HG03095 (cell line): ENCODE measurements around the gene TUBA4B.

Source experiments
- ATAC-seq: cut with Tn5 transposase; IDR thresholded peaks from one replicate; pipeline ENCODE4 v1.9.1; 2021; ENCODE audit warnings: moderate library complexity; ENCODE audit not compliant: unreplicated experiment

The TUBA4B gene

DNA sequence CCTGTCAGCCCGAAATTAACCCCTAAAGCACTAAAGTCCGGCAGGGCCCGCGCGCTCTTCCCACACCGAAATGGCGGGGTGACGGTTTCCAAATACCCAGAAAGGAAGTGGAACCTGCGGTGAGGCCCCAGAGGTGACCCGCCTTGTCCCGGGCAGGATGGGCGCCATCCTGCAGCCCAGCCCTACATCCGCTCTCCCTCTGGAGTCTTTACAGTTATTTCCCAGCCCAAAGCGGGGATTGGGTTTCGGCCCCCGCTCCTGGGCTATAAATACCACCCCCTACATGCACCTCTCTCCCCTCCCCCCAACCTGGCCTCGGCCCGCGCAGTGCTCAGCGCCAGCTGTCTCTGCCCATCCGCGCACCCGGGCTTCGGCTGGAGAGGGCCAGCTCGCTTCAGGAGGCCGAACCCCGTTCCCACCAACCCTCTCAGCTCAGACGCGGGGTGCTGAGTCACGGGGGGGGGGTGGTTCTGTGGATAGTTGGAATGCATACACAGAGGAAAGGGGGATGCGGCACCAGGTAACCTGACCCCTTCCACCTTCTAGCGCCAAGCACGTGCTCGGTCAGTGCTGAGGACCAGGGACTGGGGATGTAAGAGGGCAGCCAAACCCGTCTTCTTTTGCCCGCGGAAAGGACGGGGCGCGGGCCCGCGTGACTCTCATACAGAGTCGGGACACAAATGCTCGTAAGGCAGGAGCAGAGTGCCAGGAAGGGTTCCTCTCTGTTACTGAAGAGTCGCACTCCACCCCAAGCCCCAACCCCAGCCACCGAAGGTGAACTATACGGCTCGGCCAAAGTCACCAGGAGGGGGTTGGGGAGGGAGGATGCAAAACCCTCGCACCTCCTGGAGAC, at the start of gene TUBA4B:
Gene TUBA4B, plus strand, starts transcription at position 344 of the 853 bp plus-strand sequence. Its CDS starts 165 bp downstream, at position 509.
- ATAC-seq: peak; percentile 22

DNA sequence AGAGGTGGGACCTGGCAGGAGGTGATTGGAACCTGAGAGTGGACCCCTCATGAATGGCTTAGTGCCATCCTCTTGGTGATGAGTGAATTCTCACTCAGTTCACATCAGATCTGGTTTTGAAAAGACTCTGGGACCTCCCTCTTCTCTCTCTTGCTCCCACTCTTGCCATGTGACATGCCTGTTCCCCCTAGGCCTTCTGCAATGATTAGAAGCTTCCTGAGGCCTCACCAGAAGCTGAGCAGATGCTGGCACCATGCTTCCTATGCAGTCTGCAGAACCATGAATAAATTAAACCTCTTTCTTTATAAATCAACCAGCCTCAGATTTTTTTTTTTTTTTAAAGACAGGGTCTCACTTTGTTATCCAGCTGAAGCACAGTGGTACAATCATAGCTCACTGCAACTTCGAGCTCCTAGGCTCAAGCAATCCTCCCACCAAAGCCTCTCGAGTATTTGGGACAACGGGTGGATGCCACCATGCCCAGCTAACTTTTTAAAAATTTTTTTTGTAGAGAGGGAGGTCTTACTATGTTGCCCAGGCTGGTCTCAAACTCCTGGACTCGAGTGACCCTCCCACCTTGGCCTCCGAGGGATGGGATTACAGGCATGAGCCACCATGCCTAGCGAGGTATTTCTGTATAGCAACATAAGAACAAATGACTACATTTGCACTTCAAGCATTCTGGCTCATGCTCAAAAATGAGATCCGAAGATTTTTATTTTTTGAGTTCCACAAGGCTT, 48.4 kb upstream of the TUBA4B start:
- no peak for ATAC-seq

DNA sequence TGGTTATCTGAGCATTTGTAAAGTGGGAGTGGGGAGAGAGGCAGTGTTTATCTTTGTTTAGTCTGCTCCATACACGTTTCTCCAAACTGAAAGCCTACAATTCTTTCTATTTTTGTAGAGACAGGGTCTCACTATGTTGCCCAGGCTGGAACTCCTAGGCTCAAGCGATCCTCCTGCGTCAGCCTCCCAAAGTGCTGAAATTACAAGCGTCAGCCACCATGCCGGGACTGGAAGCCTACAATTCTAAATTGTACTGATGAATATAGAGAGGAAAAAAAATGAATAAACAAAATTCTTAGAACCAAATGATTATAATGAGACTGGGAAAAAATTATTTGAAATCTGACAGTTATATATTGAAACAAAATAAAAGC, 47.9 kb upstream of the TUBA4B start:
- no peak for ATAC-seq

DNA sequence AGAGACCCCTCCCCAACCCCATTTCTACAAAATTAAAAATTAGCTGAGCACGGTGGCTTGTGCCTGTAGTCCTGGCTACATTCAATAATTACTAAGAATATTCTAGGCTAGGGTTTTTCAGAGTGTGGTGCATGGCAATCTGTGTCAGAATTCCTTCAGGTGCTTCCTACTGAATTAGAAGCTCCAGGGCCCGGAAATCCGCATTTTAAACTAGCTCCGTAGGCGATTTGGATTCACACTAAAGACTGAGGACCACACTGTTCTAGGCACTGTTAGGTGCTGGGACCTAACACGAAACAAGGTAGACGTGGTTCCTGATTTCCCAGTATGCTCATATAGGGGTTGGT, 47.1 kb upstream of the TUBA4B start:
- peak; percentile 16 for ATAC-seq

DNA sequence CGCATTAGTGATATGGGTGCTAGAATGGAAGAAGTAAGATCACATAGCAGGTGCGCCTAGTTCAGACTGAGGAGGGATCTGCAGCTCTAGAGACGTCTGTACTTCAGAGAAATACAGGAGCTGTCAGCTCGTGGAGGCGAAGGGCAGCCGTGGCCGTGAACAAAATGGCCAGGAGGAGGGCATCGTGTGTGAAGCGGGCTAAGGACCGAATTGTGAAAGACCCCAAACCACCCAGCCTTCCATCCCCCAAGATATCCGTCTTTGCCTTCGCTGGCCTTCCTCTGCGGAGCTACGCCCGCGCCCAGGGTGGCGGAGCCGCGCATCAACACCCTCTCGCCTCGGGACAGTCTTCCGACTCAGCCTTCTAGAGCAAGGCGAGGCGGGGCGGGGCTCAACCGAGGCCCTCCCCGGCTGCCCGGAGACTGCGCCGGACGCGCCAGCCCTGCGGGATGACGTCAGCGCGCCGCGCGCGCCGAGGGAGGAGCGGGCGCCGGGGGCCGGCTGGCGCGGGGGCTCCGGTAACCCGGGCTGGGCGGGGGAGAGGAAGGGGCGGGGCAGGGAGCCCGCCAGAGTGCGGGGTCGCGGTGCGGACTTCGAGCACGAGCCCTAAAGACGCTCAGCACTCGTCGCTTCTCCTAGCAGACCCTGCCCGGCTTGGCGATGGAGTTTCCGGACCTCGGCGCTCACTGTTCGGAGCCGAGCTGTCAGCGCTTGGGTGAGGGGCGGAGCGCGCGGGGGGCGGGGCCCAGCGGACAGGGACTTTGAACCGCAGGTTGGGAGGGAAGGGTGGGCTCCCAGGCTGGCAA, 46.5 kb upstream of the TUBA4B start, which contains the start of gene ZFAND2B:
Gene ZFAND2B, plus strand, starts transcription at position 455 of the 806 bp plus-strand sequence. Its CDS starts 206 bp downstream, at position 661.
- peak; percentile 96 for ATAC-seq

DNA sequence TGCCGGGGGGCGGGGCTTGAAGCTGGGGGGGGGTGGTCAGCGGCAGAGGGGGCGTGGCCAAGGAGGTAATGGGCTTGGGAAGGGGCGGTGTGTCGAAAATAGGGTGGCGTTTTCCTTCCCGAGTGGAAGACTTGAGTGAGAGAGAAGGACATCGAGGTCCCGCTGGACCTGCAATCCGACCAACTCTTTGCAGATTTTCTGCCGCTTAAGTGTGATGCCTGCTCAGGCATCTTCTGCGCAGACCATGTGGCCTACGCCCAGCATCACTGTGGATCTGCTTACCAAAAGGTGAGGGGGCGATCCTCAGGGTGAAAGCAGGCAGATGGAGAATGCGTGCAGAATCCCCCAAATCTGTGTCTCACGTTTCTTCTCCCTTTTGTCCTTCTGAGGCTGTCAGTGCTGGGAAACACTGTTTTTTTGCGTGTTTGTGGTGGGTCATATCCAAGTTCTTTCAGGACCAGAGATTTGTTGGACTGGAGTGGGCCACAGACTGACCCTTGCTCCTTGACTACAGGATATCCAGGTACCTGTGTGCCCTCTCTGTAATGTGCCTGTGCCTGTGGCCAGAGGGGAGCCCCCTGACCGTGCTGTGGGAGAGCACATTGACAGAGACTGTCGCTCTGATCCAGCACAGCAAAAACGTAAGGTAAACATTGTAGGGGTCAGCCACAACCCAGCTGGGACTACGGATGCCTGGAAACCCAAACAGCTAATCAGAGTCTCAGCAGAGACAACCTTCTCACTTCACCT, 45.7 kb upstream of the TUBA4B start:
- ATAC-seq: no peak

DNA sequence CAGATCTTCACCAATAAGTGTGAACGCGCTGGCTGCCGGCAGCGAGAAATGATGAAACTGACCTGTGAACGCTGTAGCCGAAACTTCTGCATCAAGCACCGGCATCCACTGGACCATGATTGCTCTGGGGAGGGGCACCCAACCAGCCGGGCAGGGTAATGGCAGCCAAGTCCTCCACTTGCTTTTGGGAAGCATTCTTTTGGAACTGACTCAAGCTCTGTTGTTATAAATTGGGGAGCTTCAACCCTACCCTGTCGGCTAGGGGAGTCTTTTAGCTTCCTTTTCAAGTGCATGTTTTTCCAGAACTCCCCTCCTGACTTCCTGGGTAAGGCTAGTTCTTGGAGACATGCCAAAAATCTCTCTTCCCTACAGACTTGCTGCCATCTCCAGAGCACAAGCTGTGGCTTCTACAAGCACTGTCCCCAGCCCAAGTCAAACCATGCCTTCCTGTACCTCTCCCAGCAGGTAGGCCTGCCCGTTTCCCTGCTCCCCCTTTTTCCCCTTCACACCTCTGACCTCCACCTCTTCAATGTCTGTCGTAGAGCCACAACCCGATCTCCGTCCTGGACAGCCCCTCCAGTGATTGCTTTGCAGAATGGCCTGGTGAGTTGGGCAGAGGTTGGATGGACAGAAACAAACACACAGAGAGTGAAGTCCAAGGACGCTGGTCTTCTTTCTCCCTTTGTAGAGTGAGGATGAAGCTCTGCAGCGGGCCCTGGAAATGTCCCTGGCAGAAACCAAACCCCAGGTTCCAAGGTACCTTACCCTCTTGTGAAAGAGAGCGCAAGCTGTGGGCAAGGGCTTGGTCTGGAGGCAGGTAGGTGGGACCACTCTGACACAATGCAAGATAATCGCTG, 44.9 kb upstream of the TUBA4B start:
- ATAC-seq: no peak

DNA sequence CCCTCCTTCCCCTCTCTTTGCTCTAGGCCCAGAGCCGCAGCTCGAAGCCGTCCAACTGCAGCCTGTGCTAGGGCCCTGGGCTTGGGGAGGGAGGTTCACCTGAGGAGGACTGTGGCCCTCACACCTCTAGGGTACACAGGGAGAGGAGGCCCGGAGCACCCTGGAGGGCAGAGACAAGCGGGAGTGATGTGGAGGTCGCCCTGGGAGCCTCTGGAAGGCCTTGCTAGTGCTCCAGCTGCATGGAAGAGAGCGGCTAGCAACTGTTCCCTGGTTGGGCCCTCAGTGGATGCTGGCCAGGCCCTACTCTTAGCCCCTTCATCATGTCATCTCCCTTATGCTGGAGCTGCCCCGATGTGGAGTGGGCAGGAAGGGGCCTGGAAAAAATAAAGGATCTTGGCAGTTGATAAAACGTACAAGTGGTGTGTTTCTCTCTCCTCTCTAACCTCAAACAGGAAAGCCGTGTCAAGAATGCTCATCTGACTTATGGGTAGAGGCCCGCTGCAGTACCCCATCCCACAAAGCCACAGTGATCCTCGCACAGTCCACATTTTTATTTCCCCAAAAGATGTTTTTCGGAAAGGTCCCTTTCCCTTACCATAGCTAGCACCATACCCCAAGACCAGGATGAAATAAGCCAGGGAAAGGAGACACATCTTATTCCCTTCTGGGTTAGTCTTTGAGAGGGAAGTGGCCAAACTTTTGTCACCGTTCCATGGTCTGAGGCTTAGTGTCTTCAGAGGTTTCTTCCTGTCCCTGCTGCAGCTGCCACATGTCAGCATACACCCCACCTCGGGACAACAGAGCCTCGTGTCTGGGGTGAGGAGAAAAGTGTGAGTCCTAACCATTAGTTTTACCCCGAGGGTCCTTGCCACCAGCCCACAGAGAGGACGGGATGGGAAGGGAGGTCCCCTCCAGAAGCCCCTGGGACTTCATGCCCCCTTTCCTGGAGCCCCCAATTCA, 43.5 kb upstream of the TUBA4B start:
- ATAC-seq: no peak

DNA sequence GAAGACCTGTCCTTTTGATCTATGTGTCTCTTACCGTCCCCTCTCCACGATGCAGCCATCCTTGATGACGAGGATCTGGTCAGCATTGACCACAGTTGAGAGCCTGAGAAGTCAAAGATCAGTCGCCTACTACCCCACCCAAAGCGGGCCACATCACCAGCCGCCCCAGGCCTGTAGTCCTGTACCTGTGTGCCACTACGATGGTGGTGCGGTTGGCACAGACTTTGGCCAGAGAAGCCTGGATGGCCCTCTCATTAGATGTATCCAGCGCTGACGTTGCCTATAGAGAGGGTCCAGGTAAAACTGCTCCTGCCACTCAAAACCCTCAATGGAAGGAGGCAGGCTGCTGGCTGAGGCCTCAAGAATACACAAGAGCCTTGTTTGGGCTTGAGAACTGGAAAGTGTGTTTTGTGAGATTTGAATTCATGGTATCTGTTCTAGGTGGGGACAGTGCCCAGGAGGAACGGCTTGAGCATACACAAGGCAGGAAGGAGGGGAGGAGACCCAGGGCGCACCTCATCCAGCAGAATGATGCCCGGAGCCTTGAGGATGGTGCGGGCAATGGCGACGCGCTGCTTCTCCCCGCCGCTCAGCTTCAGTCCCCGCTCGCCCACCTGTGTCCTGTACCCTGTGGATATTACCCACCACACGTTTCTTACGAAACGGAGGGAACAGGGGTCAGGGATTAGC, 42.7 kb upstream of the TUBA4B start:
- ATAC-seq: no peak

DNA sequence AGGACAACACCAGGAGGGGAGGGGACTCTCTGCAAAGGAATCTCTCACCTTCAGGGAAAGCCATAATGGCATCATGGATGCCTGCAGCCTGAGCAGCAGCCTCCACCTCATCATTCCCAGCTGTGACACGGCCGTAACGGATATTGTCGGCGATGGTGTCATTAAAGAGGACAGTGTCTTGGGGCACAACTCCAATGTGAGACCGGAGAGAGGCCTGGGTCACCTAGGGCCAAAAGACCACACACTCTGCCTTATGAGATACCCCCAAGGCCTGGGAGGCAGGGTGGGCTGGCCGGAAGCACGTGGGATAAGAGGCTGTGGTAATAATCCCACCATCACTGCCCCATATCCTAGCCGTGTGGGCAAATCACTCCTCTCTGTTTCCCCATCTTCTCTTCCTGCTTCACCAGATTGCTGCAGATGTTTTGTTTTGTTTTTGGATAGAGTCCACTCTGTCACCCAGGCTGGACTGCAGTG, 42.1 kb upstream of the TUBA4B start:
- ATAC-seq: no peak

DNA sequence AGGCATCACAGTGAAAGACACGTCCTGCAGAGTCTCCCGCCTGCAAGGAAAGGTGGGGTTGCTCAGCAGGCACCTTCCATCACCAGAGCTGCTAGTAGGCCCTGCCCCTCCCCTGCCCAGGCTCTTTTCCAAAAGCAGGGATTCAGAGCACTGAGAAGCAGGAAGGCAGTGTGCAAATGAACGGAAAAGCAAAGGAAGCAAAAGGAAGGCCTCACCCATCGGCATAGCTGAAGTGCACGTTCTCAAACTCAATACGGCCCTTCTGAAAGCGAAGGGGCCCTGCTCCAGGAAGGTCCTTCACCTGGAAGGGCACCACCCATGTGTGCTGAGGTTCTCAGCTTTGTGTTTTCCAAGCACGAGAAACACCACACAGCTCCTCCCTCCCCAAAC, 40.0 kb upstream of the TUBA4B start:
- no peak for ATAC-seq

DNA sequence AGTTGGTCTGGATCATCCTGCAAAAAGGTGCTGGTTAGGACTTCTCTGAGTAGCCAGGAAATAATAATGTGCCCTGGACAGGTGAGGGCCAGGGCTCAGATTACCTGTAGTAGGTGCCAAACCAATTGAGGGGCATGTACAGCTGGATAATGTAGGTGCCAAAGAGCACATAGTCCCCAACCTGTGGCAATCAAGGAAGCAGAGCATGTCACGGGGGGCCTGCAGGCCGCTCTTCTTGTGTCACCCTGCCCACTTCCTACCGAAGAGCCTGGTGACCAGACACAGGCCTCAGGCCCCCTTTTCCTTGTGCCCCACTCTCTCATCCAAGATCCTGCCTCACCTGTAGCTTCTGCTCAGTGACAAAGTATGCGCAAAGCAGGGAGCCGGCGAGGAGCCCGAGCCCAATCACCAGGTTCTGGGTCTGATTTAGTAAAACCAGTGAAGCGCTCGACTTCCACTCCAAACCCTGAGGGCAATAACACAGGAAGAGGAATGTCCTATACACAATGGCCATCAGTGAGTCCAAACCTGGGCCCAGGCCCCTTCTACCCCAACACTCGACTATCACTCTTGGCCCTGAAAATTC, 39.5 kb upstream of the TUBA4B start:
- no peak for ATAC-seq

DNA sequence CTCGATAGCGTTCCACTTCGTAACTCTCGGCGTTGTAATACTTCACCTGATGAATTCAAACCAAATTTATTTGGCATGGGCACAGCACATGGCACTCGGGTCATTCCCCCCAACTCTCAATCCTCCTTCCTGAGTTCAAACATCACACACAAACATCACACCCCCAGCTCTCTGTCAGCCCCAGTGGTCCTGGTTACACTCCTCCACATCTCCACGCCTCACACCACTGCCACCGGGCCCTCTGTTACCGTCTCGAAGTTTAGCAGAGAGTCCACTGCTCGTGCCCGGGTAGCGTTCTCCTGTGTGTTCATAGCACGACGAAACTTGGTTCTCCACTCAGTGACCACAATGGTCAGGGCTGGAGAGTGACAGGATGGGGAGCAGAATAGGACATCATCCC, 38.9 kb upstream of the TUBA4B start:
- no peak for ATAC-seq

DNA sequence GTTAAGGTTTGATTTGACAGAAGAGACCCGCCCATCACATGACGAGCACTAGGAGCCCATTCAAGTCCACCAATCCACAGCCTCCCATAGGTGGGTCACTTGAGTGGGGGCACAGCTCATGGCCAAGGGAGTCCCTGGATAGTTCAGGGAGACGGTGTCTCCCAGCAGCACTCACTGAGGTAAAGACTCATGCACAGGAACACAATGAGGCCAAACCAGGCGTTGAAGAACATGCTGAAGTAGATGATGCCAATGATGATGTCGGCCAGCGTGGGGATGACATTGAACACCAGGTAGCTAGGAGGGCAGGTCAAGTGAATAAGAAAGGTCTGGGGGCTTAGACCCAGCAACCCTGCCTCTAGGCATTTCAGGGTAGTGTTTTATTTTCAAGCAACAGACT, 38.3 kb upstream of the TUBA4B start:
- no peak for ATAC-seq

DNA sequence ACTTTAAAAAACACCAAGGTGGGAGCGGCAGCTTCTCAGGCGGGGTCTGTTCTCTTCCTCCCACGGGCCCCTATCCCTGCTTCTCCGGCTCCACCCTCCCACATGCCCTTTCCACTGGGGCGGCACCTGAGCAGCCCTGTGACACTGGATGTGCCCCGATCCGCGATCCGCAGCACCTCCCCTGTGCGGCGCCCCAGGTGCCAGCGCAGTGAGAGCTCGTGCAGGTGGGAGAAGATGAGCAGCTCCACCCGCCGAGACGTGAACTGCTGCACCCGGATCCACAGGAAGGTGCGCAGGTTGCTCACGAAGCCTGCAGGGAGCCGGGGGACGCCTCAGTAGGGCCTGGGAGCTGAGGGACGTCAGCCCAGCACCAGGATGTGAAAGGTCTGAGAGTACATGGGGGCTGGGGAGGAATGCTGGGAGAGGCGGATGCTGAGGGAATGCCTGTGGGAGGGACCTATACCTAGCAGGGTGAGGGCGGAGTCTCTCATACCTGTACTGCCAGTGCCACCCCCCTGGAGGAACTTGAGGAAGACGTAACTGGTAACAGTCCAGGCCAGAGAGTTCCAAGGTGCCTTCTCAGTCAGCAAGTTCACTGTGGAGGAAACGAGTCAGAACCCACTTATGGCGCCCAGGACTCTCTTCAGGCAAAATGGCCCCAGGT, 37.0 kb upstream of the TUBA4B start:
- ATAC-seq: no peak

DNA sequence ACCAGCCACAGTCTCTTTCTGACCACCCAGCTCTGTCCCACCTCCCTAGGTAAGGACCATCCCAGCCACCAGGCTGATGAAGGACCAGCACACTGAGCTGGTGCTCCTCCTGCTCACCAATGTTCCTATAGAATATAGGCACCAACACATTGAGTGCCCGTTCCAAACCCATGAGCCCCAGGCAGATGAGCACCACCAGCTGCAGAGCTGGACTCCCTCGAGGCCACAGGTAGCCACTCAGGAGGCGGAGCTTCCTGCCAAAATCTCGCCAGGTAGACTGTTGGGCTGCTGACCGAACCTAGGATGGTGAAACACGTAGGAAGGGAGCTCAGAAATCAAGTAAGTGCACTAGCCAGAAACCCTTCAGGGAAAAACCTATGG, 36.5 kb upstream of the TUBA4B start:
- ATAC-seq: no peak

DNA sequence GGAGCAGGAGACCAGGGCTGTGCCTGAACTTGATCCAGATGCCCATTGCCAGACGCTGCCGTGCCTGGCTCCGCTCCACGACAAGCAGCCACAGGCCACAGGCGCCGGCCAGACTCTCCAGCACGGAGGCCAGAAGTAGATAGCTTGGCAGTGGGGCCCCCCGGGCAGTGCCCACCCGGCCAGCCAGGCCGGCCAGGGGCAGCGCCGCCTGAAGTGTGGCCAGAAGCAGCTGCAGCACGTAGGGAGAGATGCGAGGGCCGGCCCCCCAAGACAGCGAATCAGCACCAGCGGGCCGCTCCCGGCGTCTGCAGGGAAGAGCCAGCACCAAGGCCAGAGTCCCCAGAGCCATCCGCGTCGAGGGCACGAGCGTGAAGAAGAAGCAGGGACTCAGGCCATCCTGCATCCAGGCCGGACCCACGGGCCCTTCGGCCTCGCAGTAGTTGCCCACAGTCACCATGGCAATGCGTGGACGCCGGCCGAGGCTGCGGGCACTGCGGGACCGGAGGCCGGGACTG, 34.8 kb upstream of the TUBA4B start:
- peak; percentile 22 for ATAC-seq
